Mucosa of stomach (tissue), 1 donor: Measurements from ENCODE around the gene TRIM63.

ENCODE experiments used
- H3K27me3 ChIP-seq: one replicate; pipeline ENCODE4 v1.7.0; 2013; ENCODE audit warnings: mild to moderate bottlenecking, low read length; ENCODE audit not compliant: control insufficient read depth, insufficient read depth
- H3K36me3 ChIP-seq: one replicate; pipeline ENCODE4 v1.7.0; 2013; ENCODE audit warnings: low read length; ENCODE audit not compliant: control insufficient read depth, insufficient read depth
- H3K4me1 ChIP-seq: one replicate; pipeline ENCODE4 v1.7.0; 2013; ENCODE audit warnings: mild to moderate bottlenecking, low read length; ENCODE audit not compliant: control insufficient read depth, insufficient read depth
- H3K4me3 ChIP-seq: one replicate; pipeline ENCODE4 v1.7.0; 2013; ENCODE audit warnings: low read length
- H3K9ac ChIP-seq: one replicate; pipeline ENCODE4 v1.7.0; 2013; ENCODE audit warnings: mild to moderate bottlenecking, low read length, moderate library complexity
- H3K9me3 ChIP-seq: one replicate; pipeline ENCODE4 v1.7.0; 2013; ENCODE audit warnings: mild to moderate bottlenecking, low read length, moderate library complexity; ENCODE audit not compliant: control insufficient read depth
- donor health status: Pancreatic carcinoma.

Gene TRIM63

GRCh38 chr1:26066857-26067256 is 573 bp downstream of the TRIM63 start:
- no peak overlapping the region for H3K4me3 ChIP-seq
- H3K36me3 ChIP-seq, result no peaks in the 10 kb centered on the region
- peaks cover 10% of the 10 kb centered on the region for H3K4me1 ChIP-seq
- H3K27me3 ChIP-seq, result no peaks in the 10 kb centered on the region
- no peaks in the 10 kb centered on the region for H3K9me3 ChIP-seq
- H3K9ac ChIP-seq, result no peak overlapping the region

GRCh38 chr1:26066160-26066559 is 1.3 kb downstream of the TRIM63 start:
- H3K27me3 ChIP-seq, result no peaks in the 10 kb centered on the region
- H3K9ac ChIP-seq, result no peak overlapping the region
- peaks cover 10% of the 10 kb centered on the region for H3K4me1 ChIP-seq
- no peaks in the 10 kb centered on the region for H3K36me3 ChIP-seq
- no peaks in the 10 kb centered on the region for H3K9me3 ChIP-seq
- H3K4me3 ChIP-seq, result no peak overlapping the region

GRCh38 chr1:26064553-26064952 is 2.9 kb downstream of the TRIM63 start:
- no peaks in the 10 kb centered on the region for H3K36me3 ChIP-seq
- no peak overlapping the region for H3K4me3 ChIP-seq
- no peak overlapping the region for H3K9ac ChIP-seq
- H3K27me3 ChIP-seq, result peaks cover 7% of the 10 kb centered on the region
- H3K4me1 ChIP-seq, result peaks cover 10% of the 10 kb centered on the region
- no peaks in the 10 kb centered on the region for H3K9me3 ChIP-seq

GRCh38 chr1:26060832-26061574 is 6.4 kb downstream of the TRIM63 start:
- Histone ChIP-seq H3K9ac (no peak overlapping the region), H3K4me1 (no peaks in the 10 kb centered on the region), H3K9me3 (no peaks in the 10 kb centered on the region), H3K36me3 (no peaks in the 10 kb centered on the region), H3K4me3 (no peak overlapping the region), H3K27me3 (peaks cover 7% of the 10 kb centered on the region)

- Histone ChIP-seq H3K36me3 (no peaks in the 10 kb centered on the region), H3K27me3 (peaks cover 7% of the 10 kb centered on the region), H3K4me3 (no peak overlapping the region)
These were observed 7.5 kb downstream of the TRIM63 start for GRCh38 chr1:26059906-26060305.

GRCh38 chr1:26058052-26058595 is 9.3 kb downstream of the TRIM63 start:
- no peaks in the 10 kb centered on the region for H3K36me3 ChIP-seq
- no peaks in the 10 kb centered on the region for H3K4me1 ChIP-seq
- no peak overlapping the region for H3K9ac ChIP-seq
- H3K9me3 ChIP-seq, result no peaks in the 10 kb centered on the region
- no peak overlapping the region for H3K4me3 ChIP-seq
- H3K27me3 ChIP-seq, result peaks cover 7% of the 10 kb centered on the region

More at GRCh38 chr1:26059906-26060305, 7.5 kb downstream of the TRIM63 start:
- Histone ChIP-seq H3K9ac (no peak overlapping the region), H3K9me3 (no peaks in the 10 kb centered on the region), H3K4me1 (no peaks in the 10 kb centered on the region)

GRCh38 chr1:26057189-26057588 is 10.2 kb downstream of the TRIM63 start:
- Histone ChIP-seq H3K36me3 (no peaks in the 10 kb centered on the region), H3K27me3 (peaks cover 7% of the 10 kb centered on the region), H3K9me3 (no peaks in the 10 kb centered on the region), H3K9ac (no peak overlapping the region), H3K4me1 (no peaks in the 10 kb centered on the region), H3K4me3 (no peak overlapping the region)

GRCh38 chr1:26055041-26055440 is 12.4 kb downstream of the TRIM63 start:
- H3K36me3 ChIP-seq, result no peaks in the 10 kb centered on the region
- H3K27me3 ChIP-seq, result peaks cover 4% of the 10 kb centered on the region
- no peaks in the 10 kb centered on the region for H3K4me1 ChIP-seq
- no peak overlapping the region for H3K4me3 ChIP-seq
- H3K9ac ChIP-seq, result no peak overlapping the region
- H3K9me3 ChIP-seq, result no peaks in the 10 kb centered on the region

- Histone ChIP-seq H3K9ac (no peak overlapping the region), H3K36me3 (no peaks in the 10 kb centered on the region), H3K9me3 (no peaks in the 10 kb centered on the region), H3K4me1 (no peaks in the 10 kb centered on the region), H3K27me3 (peaks cover 15% of the 10 kb centered on the region), H3K4me3 (no peak overlapping the region)
These were observed 13.5 kb downstream of the TRIM63 start for GRCh38 chr1:26053718-26054560.

GRCh38 chr1:26050248-26050640 is 17.2 kb downstream of the TRIM63 start:
- no peaks in the 10 kb centered on the region for H3K36me3 ChIP-seq
- no peaks in the 10 kb centered on the region for H3K9me3 ChIP-seq
- H3K4me3 ChIP-seq, result no peak overlapping the region
- peaks cover 44% of the 10 kb centered on the region for H3K27me3 ChIP-seq
- no peak overlapping the region for H3K9ac ChIP-seq
- peaks cover 5% of the 10 kb centered on the region for H3K4me1 ChIP-seq

- Histone ChIP-seq H3K9me3 (no peaks in the 10 kb centered on the region), H3K4me1 (peaks cover 5% of the 10 kb centered on the region), H3K27me3 (peaks cover 49% of the 10 kb centered on the region), H3K36me3 (no peaks in the 10 kb centered on the region), H3K9ac (no peak overlapping the region), H3K4me3 (no peak overlapping the region)
These were observed 17.7 kb downstream of the TRIM63 start for GRCh38 chr1:26049531-26050247.
